ENCODE measurements around the gene MGRN1. TPM values are rescaled to one million over a fixed set of nuclear protein-coding genes. Genes with fewer than 3 reads are reported as not detected.

MGRN1 gene
- total RNA-seq, 6 donors from 2014 or later: 49.0 to 148 (median 99.1) TPM

- ATAC-seq (ENCODE audit: low FRiP score in 2 of 2) (no peak), DNase-seq (no peak)
- Histone ChIP-seq H3K36me3 (peaks cover 0 to 35% (median 18%) of the 10 kb centered on the region in 4 donors), H3K4me3 (no peak overlapping the region), H3K9me3 (no peaks in the 10 kb centered on the region), H3K4me1 (peaks cover 0 to 11% (median 4%) of the 10 kb centered on the region in 4 donors), H3K27me3 (no peaks in the 10 kb centered on the region), H3K27ac (no peak overlapping the region)
- TF ChIP-seq POLR2A (IDR thresholded peaks at IDR 0.05) (no peak), CTCF (IDR thresholded peaks at IDR 0.05) (no peak), EP300 (IDR thresholded peaks at IDR 0.05) (no peak), POLR2AphosphoS5 (IDR thresholded peaks at IDR 0.05) (no peak)
- WGBS, 2 donors: 96% methylated on average over 12 of the region's 12 CpGs
These were observed 10.1 kb downstream of the MGRN1 start for GRCh38 chr16:4634768-4635167.

GRCh38 chr16:4636196-4636595 lies 11.6 kb downstream of the MGRN1 start:
- 83 to 94% methylated on average over 13 of the region's 13 CpGs for whole genome bisulfite sequencing, 2 donors
- Histone ChIP-seq H3K4me1 (peaks cover 13 to 26% (median 19%) of the 10 kb centered on the region in 4 donors), H3K27me3 (no peaks in the 10 kb centered on the region), H3K4me3 (no peak overlapping the region), H3K36me3 (peaks cover 0 to 39% (median 18%) of the 10 kb centered on the region in 4 donors), H3K9me3 (no peaks in the 10 kb centered on the region), H3K27ac (peak overlapping the region in 1 of 4 donors; percentile 40)
- TF ChIP-seq POLR2AphosphoS5 (IDR thresholded peaks at IDR 0.05): no peak
- TF ChIP-seq CTCF (IDR thresholded peaks at IDR 0.05): no peak
- TF ChIP-seq POLR2A (IDR thresholded peaks at IDR 0.05): no peak
- TF ChIP-seq EP300 (IDR thresholded peaks at IDR 0.05): no peak
- ATAC-seq (ENCODE audit: low FRiP score in 2 of 2) (no peak), DNase-seq (no peak)

GRCh38 chr16:4637501-4638166 lies 13.0 kb downstream of the MGRN1 start:
- 90% methylated on average over 21 of the region's 21 CpGs for WGBS, 2 donors
- Histone ChIP-seq H3K4me3 (no peak overlapping the region), H3K27me3 (no peaks in the 10 kb centered on the region), H3K27ac (no peak overlapping the region), H3K9me3 (no peaks in the 10 kb centered on the region), H3K36me3 (peaks cover 0 to 39% (median 18%) of the 10 kb centered on the region in 4 donors), H3K4me1 (peaks cover 15 to 36% (median 23%) of the 10 kb centered on the region in 4 donors)
- DNase-seq (no peak), ATAC-seq (ENCODE audit: low FRiP score in 2 of 2) (no peak)
- no peak for TF ChIP-seq POLR2A (IDR thresholded peaks at IDR 0.05)
- TF ChIP-seq POLR2AphosphoS5 (IDR thresholded peaks at IDR 0.05): no peak
- no peak for TF ChIP-seq CTCF (IDR thresholded peaks at IDR 0.05)
- TF ChIP-seq EP300 (IDR thresholded peaks at IDR 0.05): no peak

GRCh38 chr16:4639899-4640509 lies 15.4 kb downstream of the MGRN1 start:
- DNase-seq (peak in 1 of 2 donors; percentile 79), ATAC-seq (ENCODE audit: low FRiP score in 2 of 2) (peak in 1 of 2 donors; percentile 56)
- no peak for TF ChIP-seq CTCF (IDR thresholded peaks at IDR 0.05)
- peak in 1 of 2 donors; percentile 26 for TF ChIP-seq POLR2AphosphoS5 (IDR thresholded peaks at IDR 0.05)
- TF ChIP-seq EP300 (IDR thresholded peaks at IDR 0.05): peak in 1 of 4 donors; percentile 53
- Histone ChIP-seq H3K36me3 (peaks cover 0 to 29% (median 9%) of the 10 kb centered on the region in 4 donors), H3K4me1 (peaks cover 15 to 36% (median 23%) of the 10 kb centered on the region in 4 donors), H3K4me3 (no peak overlapping the region), H3K27me3 (no peaks in the 10 kb centered on the region), H3K27ac (peak overlapping the region; percentile 37 to 74 (median 64)), H3K9me3 (no peaks in the 10 kb centered on the region)
- 86 to 88% methylated on average over 23 to 27 of the region's 27 CpGs for WGBS, 2 donors

Measured in upper lobe of left lung (tissue), 6 donors.